ENCODE data around the gene PSMB7. TPM values are rescaled to one million over a fixed set of nuclear protein-coding genes. Genes with fewer than 3 reads are reported as not detected.
A peak's percentile ranks its signal among the peaks of the same experiment; 100 is the strongest.

PSMB7 gene
- total and polyA plus RNA-seq, 2 of the 13 experiments (the other 11 are each of a cell fraction or from before 2014, with no cell fraction given): 259 to 291 TPM

GRCh38 chr9:124420991-124421543 lies 5.8 kb upstream of the PSMB7 start:
- intact Hi-C loops (cut with micrococcal nuclease; ENCODE audit: unreplicated experiment): no loop called here
- ChIA-PET CTCF (ENCODE audit: low intra/inter-chr PET ratio, low total read pairs) (no interaction called here), POLR2A (no interaction called here)
- Histone ChIP-seq H3K9ac (ENCODE audit: insufficient read depth, low read depth, low read length) (no peak overlapping the region), H3K4me1 (ENCODE audit: insufficient read depth, low read length) (peaks cover 54% of the 10 kb centered on the region), H3K79me2 (ENCODE audit: insufficient read depth, low read length) (no peaks in the 10 kb centered on the region), H4K20me1 (ENCODE audit: insufficient read depth, low read length) (no peaks in the 10 kb centered on the region), H3K4me2 (ENCODE audit: low read depth, low read length) (no peak overlapping the region), H3K27ac (ENCODE audit: extremely low read length, insufficient read depth, low read length) (no peak overlapping the region), H2AFZ (ENCODE audit: low read length) (no peak overlapping the region), H3K36me3 (replicated peaks in 1 of 2; ENCODE audit: control insufficient read depth in 1 of 2, insufficient read depth in 2 of 2, low read length in 2 of 2) (no peaks in the 10 kb centered on the region), H3K27me3 (ENCODE audit: control insufficient read depth in 1 of 2, insufficient read depth in 2 of 2, low read length in 2 of 2) (peaks cover 4 to 15% of the 10 kb centered on the region in 2 experiments; a peak in 2 of 5 replicates), H3K9me3 (ENCODE audit: low read length) (no peaks in the 10 kb centered on the region), H3K4me3 (replicated peaks in 1 of 3; ENCODE audit: insufficient read depth in 1 of 3, low read depth in 2 of 3, low read length in 3 of 3) (no peak overlapping the region)
- WGBS (ENCODE audit: low lambda C conversion rate): 75% methylated on average over 1 of the region's 7 CpGs
- DNase-seq (ENCODE audit: low spot score) (no peak), ATAC-seq (no peak), FAIRE-seq (no peak)
- in situ Hi-C loops (cut with HindIII; ENCODE audit: extremely low pct_ligation_motif_present, low pct_unique_long_range_greater_than_20kb): no loop called here
- no TSS peak for BruUV-seq (replicated peaks)
- TF ChIP-seq TFDP2 (CRISPR knock-in tag; IDR thresholded peaks at IDR 0.05) (no peak), ZNF615 (CRISPR knock-in tag; IDR thresholded peaks at IDR 0.05; ENCODE audit: borderline replicate concordance) (no peak), RFX1 (IDR thresholded peaks at IDR 0.05) (peak; percentile 46; the same call in 1 of the 2 replicates)

- no peak overlapping the region for H3K27ac ChIP-seq (ENCODE audit: extremely low read length, insufficient read depth, low read length)
- WGBS (ENCODE audit: low lambda C conversion rate): 40% methylated on average over 4 of the region's 6 CpGs
- peaks cover 4 to 17% of the 10 kb centered on the region in 2 experiments; a peak in 2 of 5 replicates for H3K27me3 ChIP-seq (ENCODE audit: control insufficient read depth in 1 of 2, insufficient read depth in 2 of 2, low read length in 2 of 2)
- CTCF ChIA-PET (ENCODE audit: low intra/inter-chr PET ratio, low total read pairs): interaction anchor here (0.6 to 1.8 kb wide), 4 partner anchors 27 to 117 kb away, joined by 3 to 15 read pairs (median 4); no protein-coding TSS in a partner anchor
- H3K4me1 ChIP-seq (ENCODE audit: insufficient read depth, low read length): peaks cover 60% of the 10 kb centered on the region
- TF ChIP-seq ZNF629 (CRISPR knock-in tag; conservative IDR thresholded peaks at IDR 0.05) (peak; percentile 85), ZNF549 (CRISPR knock-in tag; IDR thresholded peaks at IDR 0.05) (no peak), ZNF768 (CRISPR knock-in tag; IDR thresholded peaks at IDR 0.05) (peak; percentile 73; the same call in 1 of the 2 replicates)
- in situ Hi-C loops (cut with HindIII; ENCODE audit: extremely low pct_ligation_motif_present, low pct_unique_long_range_greater_than_20kb) (no loop called here), intact Hi-C loops (cut with micrococcal nuclease; ENCODE audit: unreplicated experiment) (loop anchor here (1.0 kb wide), 3 partner anchors 27 to 116 kb away; no protein-coding TSS in a partner anchor)
- H3K9ac ChIP-seq (ENCODE audit: insufficient read depth, low read depth, low read length): no peak overlapping the region
- POLR2A ChIA-PET: no interaction called here
- no peak for FAIRE-seq
- no peaks in the 10 kb centered on the region; the same call in 1 of the 2 replicates for H4K20me1 ChIP-seq (ENCODE audit: insufficient read depth, low read length)
- no peak for DNase-seq (ENCODE audit: low spot score)
- no peak overlapping the region for H3K4me3 ChIP-seq (replicated peaks in 1 of 3; ENCODE audit: insufficient read depth in 1 of 3, low read depth in 2 of 3, low read length in 3 of 3)
- no TSS peak for BruUV-seq (replicated peaks)
- peak overlapping the region; percentile 81 for H3K4me2 ChIP-seq (ENCODE audit: low read depth, low read length)
- no peak overlapping the region for H2AFZ ChIP-seq (ENCODE audit: low read length)
- peaks cover 2% of the 10 kb centered on the region for H3K79me2 ChIP-seq (ENCODE audit: insufficient read depth, low read length)
- ATAC-seq: peak; percentile 11; the same call in 2 of the 3 replicates
- H3K36me3 ChIP-seq (replicated peaks in 1 of 2; ENCODE audit: control insufficient read depth in 1 of 2, insufficient read depth in 2 of 2, low read length in 2 of 2): no peaks in the 10 kb centered on the region
- no peaks in the 10 kb centered on the region for H3K9me3 ChIP-seq (ENCODE audit: low read length)
These were observed 4.7 kb upstream of the PSMB7 start for GRCh38 chr9:124419832-124420489.
